ENCODE data around the gene SNX27.
A peak's percentile ranks its signal among the peaks of the same experiment; 100 is the strongest.

Gene SNX27

GRCh38 chr1:151590961-151591360, 20.9 kb upstream of the SNX27 start:
- Histone ChIP-seq H4K20me1 (ENCODE audit: control insufficient read depth, insufficient read depth, low read depth, low read length) (no peaks in the 10 kb centered on the region), H3K79me2 (ENCODE audit: control insufficient read depth, low read length) (no peaks in the 10 kb centered on the region), H3K27ac (ENCODE audit: low read depth, low read length) (no peak overlapping the region), H3K4me1 (ENCODE audit: control insufficient read depth, low read length) (peaks cover 14% of the 10 kb centered on the region), H3K9me3 (ENCODE audit: control insufficient read depth, insufficient read depth, low read length) (no peaks in the 10 kb centered on the region), H3F3A (ENCODE audit: control insufficient read depth, insufficient read depth) (no peaks in the 10 kb centered on the region), H3K9me2 (replicated peaks; ENCODE audit: control insufficient read depth, low read length) (no peaks in the 10 kb centered on the region), H3K4me2 (ENCODE audit: low read length) (no peak overlapping the region), H3K36me3 (ENCODE audit: control insufficient read depth, low read length) (no peaks in the 10 kb centered on the region), H3K27me3 (ENCODE audit: control insufficient read depth, low read length) (peaks cover 3% of the 10 kb centered on the region; the same call in 1 of the 2 replicates), H3K4me3 (ENCODE audit: low read length) (no peak overlapping the region)
- TF ChIP-seq, protein P1, sequence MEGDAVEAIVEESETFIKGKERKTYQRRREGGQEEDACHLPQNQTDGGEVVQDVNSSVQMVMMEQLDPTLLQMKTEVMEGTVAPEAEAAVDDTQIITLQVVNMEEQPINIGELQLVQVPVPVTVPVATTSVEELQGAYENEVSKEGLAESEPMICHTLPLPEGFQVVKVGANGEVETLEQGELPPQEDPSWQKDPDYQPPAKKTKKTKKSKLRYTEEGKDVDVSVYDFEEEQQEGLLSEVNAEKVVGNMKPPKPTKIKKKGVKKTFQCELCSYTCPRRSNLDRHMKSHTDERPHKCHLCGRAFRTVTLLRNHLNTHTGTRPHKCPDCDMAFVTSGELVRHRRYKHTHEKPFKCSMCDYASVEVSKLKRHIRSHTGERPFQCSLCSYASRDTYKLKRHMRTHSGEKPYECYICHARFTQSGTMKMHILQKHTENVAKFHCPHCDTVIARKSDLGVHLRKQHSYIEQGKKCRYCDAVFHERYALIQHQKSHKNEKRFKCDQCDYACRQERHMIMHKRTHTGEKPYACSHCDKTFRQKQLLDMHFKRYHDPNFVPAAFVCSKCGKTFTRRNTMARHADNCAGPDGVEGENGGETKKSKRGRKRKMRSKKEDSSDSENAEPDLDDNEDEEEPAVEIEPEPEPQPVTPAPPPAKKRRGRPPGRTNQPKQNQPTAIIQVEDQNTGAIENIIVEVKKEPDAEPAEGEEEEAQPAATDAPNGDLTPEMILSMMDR (IDR thresholded peaks at IDR 0.05; ENCODE audit: low read depth, low read length, poor library complexity, severe bottlenecking): no peak
- TF ChIP-seq EZH2phosphoT487 (IDR thresholded peaks at IDR 0.05; ENCODE audit: borderline replicate concordance, low read length): no peak

- TF ChIP-seq, protein P1 (IDR thresholded peaks at IDR 0.05; ENCODE audit: low read depth, low read length, poor library complexity, severe bottlenecking): no peak
- no peak for TF ChIP-seq EZH2phosphoT487 (IDR thresholded peaks at IDR 0.05; ENCODE audit: borderline replicate concordance, low read length)
- peak overlapping the region; percentile 69 for H3K4me2 ChIP-seq (ENCODE audit: low read length)
- no peaks in the 10 kb centered on the region for H3K9me3 ChIP-seq (ENCODE audit: control insufficient read depth, insufficient read depth, low read length)
- no peaks in the 10 kb centered on the region for H3K9me2 ChIP-seq (replicated peaks; ENCODE audit: control insufficient read depth, low read length)
- H3K4me3 ChIP-seq (ENCODE audit: low read length): peak overlapping the region; percentile 53
- peaks cover 3% of the 10 kb centered on the region; the same call in 1 of the 2 replicates for H3K27me3 ChIP-seq (ENCODE audit: control insufficient read depth, low read length)
- H3K4me1 ChIP-seq (ENCODE audit: control insufficient read depth, low read length): peaks cover 14% of the 10 kb centered on the region
- no peak overlapping the region for H3K27ac ChIP-seq (ENCODE audit: low read depth, low read length)
- no peaks in the 10 kb centered on the region for H3K79me2 ChIP-seq (ENCODE audit: control insufficient read depth, low read length)
- no peaks in the 10 kb centered on the region for H4K20me1 ChIP-seq (ENCODE audit: control insufficient read depth, insufficient read depth, low read depth, low read length)
- no peaks in the 10 kb centered on the region for H3K36me3 ChIP-seq (ENCODE audit: control insufficient read depth, low read length)
- H3F3A ChIP-seq (ENCODE audit: control insufficient read depth, insufficient read depth): no peaks in the 10 kb centered on the region
Observed at GRCh38 chr1:151593730-151594129, 18.1 kb upstream of the SNX27 start.

DNA sequence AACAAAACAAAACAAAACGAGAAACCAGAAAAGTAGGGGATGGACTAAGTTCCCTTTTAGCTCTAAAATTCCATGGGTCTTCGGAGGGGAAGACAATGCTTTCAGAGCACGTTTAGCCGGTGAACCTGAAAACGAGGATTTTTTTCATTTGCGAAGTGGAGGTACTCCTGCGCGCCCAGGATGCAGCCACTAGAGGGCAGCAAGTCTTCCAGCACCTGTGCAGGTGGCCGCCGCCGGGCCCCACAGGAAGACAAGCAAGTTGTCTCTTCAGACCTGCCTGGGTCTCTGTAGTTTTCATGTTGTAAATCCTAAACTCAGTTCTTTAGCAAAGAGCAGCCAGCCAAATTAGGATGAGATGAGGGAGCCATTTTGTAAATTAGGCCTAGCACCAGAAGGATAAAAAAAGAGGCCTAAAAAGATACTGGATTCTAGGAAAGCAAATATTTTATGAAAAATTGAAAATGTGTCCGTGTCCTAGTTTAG, 17.7 kb upstream of the SNX27 start:
- no peaks in the 10 kb centered on the region for H3K9me3 ChIP-seq (ENCODE audit: control insufficient read depth, insufficient read depth, low read length)
- no peaks in the 10 kb centered on the region for H3F3A ChIP-seq (ENCODE audit: control insufficient read depth, insufficient read depth)
- peaks cover 14% of the 10 kb centered on the region for H3K4me1 ChIP-seq (ENCODE audit: control insufficient read depth, low read length)
- no peak for TF ChIP-seq EZH2phosphoT487 (IDR thresholded peaks at IDR 0.05; ENCODE audit: borderline replicate concordance, low read length)
- TF ChIP-seq, protein P1 (IDR thresholded peaks at IDR 0.05; ENCODE audit: low read depth, low read length, poor library complexity, severe bottlenecking): peak; percentile 96
- peak overlapping the region; percentile 69 for H3K4me2 ChIP-seq (ENCODE audit: low read length)
- H3K27ac ChIP-seq (ENCODE audit: low read depth, low read length): no peak overlapping the region
- H4K20me1 ChIP-seq (ENCODE audit: control insufficient read depth, insufficient read depth, low read depth, low read length): no peaks in the 10 kb centered on the region
- no peaks in the 10 kb centered on the region for H3K36me3 ChIP-seq (ENCODE audit: control insufficient read depth, low read length)
- peak overlapping the region; percentile 53 for H3K4me3 ChIP-seq (ENCODE audit: low read length)
- H3K79me2 ChIP-seq (ENCODE audit: control insufficient read depth, low read length): no peaks in the 10 kb centered on the region
- no peaks in the 10 kb centered on the region for H3K9me2 ChIP-seq (replicated peaks; ENCODE audit: control insufficient read depth, low read length)
- peaks cover 3% of the 10 kb centered on the region; the same call in 1 of the 2 replicates for H3K27me3 ChIP-seq (ENCODE audit: control insufficient read depth, low read length)

Data from DOHH2 (cell line).